CD14-positive monocyte (primary cell): ENCODE measurements around the gene STX8. TPM values are rescaled to one million over a fixed set of nuclear protein-coding genes. Genes with fewer than 3 reads are reported as not detected.

ENCODE experiments used
- DNase-seq, 3 donors: peaks; one replicate each; pipeline ENCODE4 v3.0.0-alpha.2; 2011 to 2022
- H2AFZ ChIP-seq: 2 replicates; pipeline ENCODE4 v1.6.0; 2012; ENCODE audit warnings: mild to moderate bottlenecking, low read depth, low read length, inconsistent platforms; ENCODE audit not compliant: insufficient read depth, poor library complexity, severe bottlenecking
- H3K27ac ChIP-seq, 2 donors: 1 replicate in 1 of 2; 2 replicates in 1 of 2; pipeline ENCODE4 v1.5.1; 2012 to 2013; ENCODE audit warnings: low read length in 2 of 2, control low read depth in 1 of 2, inconsistent platforms in 1 of 2, low read depth in 1 of 2, mild to moderate bottlenecking in 1 of 2
- H3K27me3 ChIP-seq, 2 donors: one replicate each; pipeline versions ENCODE4 v1.6.0 to v1.6.1; 2011 to 2013; ENCODE audit warnings: low read length in 2 of 2; ENCODE audit not compliant: control insufficient read depth in 2 of 2, insufficient read depth in 2 of 2
- H3K36me3 ChIP-seq, 2 donors: replicated peaks in 1 of 2; 1 replicate in 1 of 2; 2 replicates in 1 of 2; pipeline versions ENCODE4 v1.5.1 to v1.6.1; 2012 to 2013; ENCODE audit warnings: low read length in 2 of 2, control low read depth in 1 of 2, inconsistent platforms in 1 of 2, mild to moderate bottlenecking in 1 of 2; ENCODE audit not compliant: insufficient read depth in 2 of 2, control insufficient read depth in 1 of 2
- H3K4me1 ChIP-seq, 2 donors: 1 replicate in 1 of 2; 2 replicates in 1 of 2; pipeline versions ENCODE4 v1.5.1 to v1.6.1; 2012 to 2013; ENCODE audit warnings: low read length in 2 of 2, control low read depth in 1 of 2, inconsistent platforms in 1 of 2, mild to moderate bottlenecking in 1 of 2, moderate library complexity in 1 of 2; ENCODE audit not compliant: insufficient read depth in 2 of 2, control insufficient read depth in 1 of 2
- H3K4me2 ChIP-seq: replicated peaks from 2 replicates; pipeline ENCODE3; 2012; ENCODE audit warnings: low read length, moderate library complexity, mild to moderate bottlenecking; ENCODE audit not compliant: poor library complexity, severe bottlenecking; ENCODE audit errors: extremely low read depth
- H3K4me3 ChIP-seq, 3 experiments: fragments of 200-600 bp in 1 of 3; sonication (generic) in 1 of 3; replicated peaks in 1 of 3; 1 replicate in 2 of 3; 2 replicates in 1 of 3; pipeline ENCODE4 v1.5.1; 2011 to 2013; ENCODE audit warnings: low read length in 3 of 3, mild to moderate bottlenecking in 3 of 3, control low read depth in 2 of 3, low read depth in 2 of 3, inconsistent platforms in 1 of 3, moderate library complexity in 1 of 3
- H3K79me2 ChIP-seq: 2 replicates; pipeline ENCODE4 v1.6.0; 2012; ENCODE audit warnings: mild to moderate bottlenecking, control low read depth, inconsistent platforms, low read length, moderate library complexity; ENCODE audit not compliant: insufficient read depth
- H3K9ac ChIP-seq: 2 replicates; pipeline ENCODE4 v1.6.0; 2017; ENCODE audit warnings: low read length, mild to moderate bottlenecking; ENCODE audit not compliant: insufficient read depth, poor library complexity, severe bottlenecking
- H3K9me3 ChIP-seq, 2 donors: replicated peaks in 1 of 2; 1 replicate in 1 of 2; 2 replicates in 1 of 2; pipeline versions ENCODE4 v1.5.1 to v1.6.1; 2012 to 2013; ENCODE audit warnings: low read length in 2 of 2, control low read depth in 1 of 2; ENCODE audit not compliant: control insufficient read depth in 1 of 2, insufficient read depth in 1 of 2
- H4K20me1 ChIP-seq: 2 replicates; pipeline ENCODE4 v1.6.0; 2012; ENCODE audit warnings: mild to moderate bottlenecking, low read length, control low read depth, moderate library complexity; ENCODE audit not compliant: insufficient read depth
- H3K27ac Mint-ChIP-seq, 7 donors: one replicate each; pipeline ENCODE4 v1.8.0; 2020; ENCODE audit warnings: mild to moderate bottlenecking in 7 of 7, mixed read lengths in 7 of 7, moderate library complexity in 6 of 7, inconsistent platforms in 2 of 7
- H3K27me3 Mint-ChIP-seq, 3 donors: one replicate each; pipeline ENCODE4 v1.8.0; 2021 to 2022; ENCODE audit warnings: low read depth in 3 of 3, mild to moderate bottlenecking in 3 of 3, mixed read lengths in 3 of 3, moderate library complexity in 3 of 3, inconsistent platforms in 1 of 3
- H3K36me3 Mint-ChIP-seq, 2 donors: one replicate each; pipeline ENCODE4 v1.8.0; 2020; ENCODE audit warnings: mixed read lengths in 2 of 2, inconsistent platforms in 1 of 2, mild to moderate bottlenecking in 1 of 2
- H3K4me1 Mint-ChIP-seq: one replicate; pipeline ENCODE4 v1.8.0; 2020; ENCODE audit warnings: mild to moderate bottlenecking, mixed read lengths
- H3K4me3 Mint-ChIP-seq, 2 donors: one replicate each; pipeline ENCODE4 v1.8.0; 2020; ENCODE audit warnings: mild to moderate bottlenecking in 2 of 2, mixed read lengths in 2 of 2, moderate library complexity in 1 of 2
- H3K9me3 Mint-ChIP-seq, 7 donors: one replicate each; pipeline ENCODE4 v1.8.0; 2020 to 2022; ENCODE audit warnings: mixed read lengths in 7 of 7, mild to moderate bottlenecking in 6 of 7, moderate library complexity in 6 of 7, inconsistent platforms in 2 of 7
- WGBS: methylation state at CpG from one replicate; pipeline ENCODE4 v1.1.5; 2013; ENCODE audit warnings: missing lambda C conversion rate; ENCODE audit not compliant: insufficient coverage; 5-methylcytosine and 5-hydroxymethylcytosine counted together
- intact Hi-C, 2 donors: fragments of 100-400 bp; cut with micrococcal nuclease; formaldehyde crosslinking; loops; one replicate each; pipeline versions ENCODE4 v1.15.0 to v1.15.1; 2023
- polyA plus RNA-seq, 3 donors: library from polyadenylated mRNA; depleted of rRNA in 1 of 3; unstranded in 2 of 3; stranded (reverse) in 1 of 3; fragments of 300-500 nt in 2 of 3; fragments of >200 nt in 1 of 3; fragmentation: Illumina TruSeq in 2 of 3; gene quantifications; 1 replicate in 2 of 3; 2 replicates in 1 of 3; pipeline ENCODE4 v1.2.3, GENCODE V29; 2012 to 2021
- TF ChIP-seq, protein P1 (sequence below): fragments of 200-600 bp; IDR thresholded peaks from one replicate; pipeline ENCODE4 v1.8.0; 2022; ENCODE audit warnings: antibody characterized with exemption, mild to moderate bottlenecking

Gene STX8
- polyA plus RNA-seq, 3 donors: 44.4 to 170 (median 142) TPM

DNA sequence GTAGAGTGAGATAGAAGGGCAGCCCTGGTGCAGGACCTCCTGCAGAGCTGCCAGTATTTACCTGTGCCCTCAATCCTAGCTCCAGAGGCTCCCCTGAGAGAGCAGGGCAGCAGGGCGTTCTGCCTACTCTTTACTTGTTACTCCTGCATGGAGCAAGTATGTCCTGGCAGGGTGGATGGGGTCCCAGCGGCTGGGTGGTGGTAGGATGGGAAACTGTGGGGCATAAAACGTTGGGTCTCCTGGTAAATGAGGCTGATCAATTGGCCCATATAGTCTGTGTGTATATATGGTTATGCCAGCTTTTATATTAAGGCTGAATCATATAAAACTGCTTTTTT lies 362.3 kb downstream of the STX8 start:
- Histone ChIP-seq H3K36me3 (no peaks in the 10 kb centered on the region), H3K4me2 (no peak overlapping the region), H3K4me1 (no peaks in the 10 kb centered on the region), H3K9ac (no peak overlapping the region), H3K27ac (no peak overlapping the region), H3K27me3 (no peaks in the 10 kb centered on the region), H3K9me3 (peaks cover 14 to 15% of the 10 kb centered on the region in 2 donors), H2AFZ (no peak overlapping the region), H4K20me1 (no peaks in the 10 kb centered on the region), H3K4me3 (no peak overlapping the region), H3K79me2 (no peaks in the 10 kb centered on the region)
- intact Hi-C loops: no loop called here
- no peak for DNase-seq
- Mint-ChIP-seq H3K9me3 (peaks cover 13 to 21% (median 16%) of the 10 kb centered on the region in 7 donors), H3K4me1 (no peaks in the 10 kb centered on the region), H3K36me3 (no peaks in the 10 kb centered on the region), H3K27ac (no peak overlapping the region), H3K4me3 (no peak overlapping the region), H3K27me3 (peaks cover 0 to 5% (median 0%) of the 10 kb centered on the region in 3 donors)
- TF ChIP-seq, protein P1, sequence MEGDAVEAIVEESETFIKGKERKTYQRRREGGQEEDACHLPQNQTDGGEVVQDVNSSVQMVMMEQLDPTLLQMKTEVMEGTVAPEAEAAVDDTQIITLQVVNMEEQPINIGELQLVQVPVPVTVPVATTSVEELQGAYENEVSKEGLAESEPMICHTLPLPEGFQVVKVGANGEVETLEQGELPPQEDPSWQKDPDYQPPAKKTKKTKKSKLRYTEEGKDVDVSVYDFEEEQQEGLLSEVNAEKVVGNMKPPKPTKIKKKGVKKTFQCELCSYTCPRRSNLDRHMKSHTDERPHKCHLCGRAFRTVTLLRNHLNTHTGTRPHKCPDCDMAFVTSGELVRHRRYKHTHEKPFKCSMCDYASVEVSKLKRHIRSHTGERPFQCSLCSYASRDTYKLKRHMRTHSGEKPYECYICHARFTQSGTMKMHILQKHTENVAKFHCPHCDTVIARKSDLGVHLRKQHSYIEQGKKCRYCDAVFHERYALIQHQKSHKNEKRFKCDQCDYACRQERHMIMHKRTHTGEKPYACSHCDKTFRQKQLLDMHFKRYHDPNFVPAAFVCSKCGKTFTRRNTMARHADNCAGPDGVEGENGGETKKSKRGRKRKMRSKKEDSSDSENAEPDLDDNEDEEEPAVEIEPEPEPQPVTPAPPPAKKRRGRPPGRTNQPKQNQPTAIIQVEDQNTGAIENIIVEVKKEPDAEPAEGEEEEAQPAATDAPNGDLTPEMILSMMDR: no peak
- no CpG with 5 or more reads among the region's 3 CpGs for WGBS

DNA sequence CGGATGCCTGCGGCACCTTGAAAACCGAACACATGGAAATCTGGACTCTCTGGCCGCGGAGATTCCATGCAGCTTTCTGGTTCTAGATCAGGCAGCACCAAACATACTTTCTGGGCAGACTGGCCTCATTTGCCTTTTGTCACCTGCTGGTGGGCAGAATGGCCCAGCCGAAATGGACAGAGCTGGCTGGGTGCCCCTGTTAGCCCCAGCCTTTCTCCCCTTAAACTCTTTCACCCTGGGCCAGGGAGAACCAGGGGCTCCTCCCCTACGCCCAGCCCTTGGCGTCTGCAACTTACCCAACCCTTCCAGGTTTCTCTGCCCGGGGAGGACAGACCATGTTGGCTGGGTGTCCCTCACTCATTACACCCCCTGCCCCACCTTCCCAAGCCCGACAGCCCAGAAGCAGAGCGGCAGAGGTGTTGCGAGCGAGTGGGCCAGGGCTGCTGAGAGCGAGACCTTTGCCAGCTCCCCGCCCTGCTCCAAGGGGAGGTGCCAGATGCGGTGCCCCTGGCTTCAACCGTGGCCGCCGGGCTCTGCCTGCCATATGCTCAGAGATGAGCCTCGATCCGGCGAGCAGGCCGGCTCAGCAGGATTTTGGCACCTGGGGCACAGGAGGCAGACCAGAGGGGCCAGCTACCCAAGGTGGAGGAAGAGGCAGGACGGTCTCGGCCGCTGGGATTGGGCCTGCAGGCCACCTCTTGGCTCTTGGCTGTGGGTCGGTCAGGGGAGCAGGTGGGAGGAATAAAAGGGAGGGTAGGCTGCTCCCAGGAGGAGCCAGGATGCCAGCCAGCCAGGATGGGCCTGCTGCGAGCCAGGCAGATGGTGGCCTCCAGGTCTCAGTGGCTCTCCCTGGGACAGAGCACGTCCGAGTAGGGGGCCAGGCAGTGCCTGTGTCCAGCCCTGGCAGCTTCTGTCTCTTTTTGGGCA lies 363.0 kb downstream of the STX8 start:
- Mint-ChIP-seq H3K4me3 (no peak overlapping the region), H3K27me3 (peaks cover 1 to 5% (median 2%) of the 10 kb centered on the region in 3 donors), H3K9me3 (peaks cover 13 to 21% (median 16%) of the 10 kb centered on the region in 7 donors), H3K27ac (no peak overlapping the region), H3K4me1 (no peaks in the 10 kb centered on the region), H3K36me3 (no peaks in the 10 kb centered on the region)
- Histone ChIP-seq H3K4me3 (no peak overlapping the region), H3K27ac (no peak overlapping the region), H3K4me2 (no peak overlapping the region), H3K9ac (no peak overlapping the region), H2AFZ (no peak overlapping the region), H3K4me1 (no peaks in the 10 kb centered on the region), H4K20me1 (no peaks in the 10 kb centered on the region), H3K27me3 (no peaks in the 10 kb centered on the region), H3K79me2 (no peaks in the 10 kb centered on the region), H3K9me3 (peaks cover 14 to 15% of the 10 kb centered on the region in 2 donors), H3K36me3 (no peaks in the 10 kb centered on the region)
- 99% methylated on average over 29 of the region's 30 CpGs for WGBS
- DNase-seq: no peak
- intact Hi-C loops: no loop called here
- TF ChIP-seq, protein P1: no peak
